GM12875 (cell line): Measurements from ENCODE around the gene DRC7.

ENCODE experiments used
- H3K4me3 ChIP-seq: one replicate; pipeline ENCODE4 v1.5.1; 2011; ENCODE audit warnings: low read depth, low read length, control low read depth
- CTCF ChIP-seq: IDR thresholded peaks from 2 replicates; pipeline ENCODE4 v1.5.1; 2011; ENCODE audit warnings: low read depth, mild to moderate bottlenecking, control low read depth, inconsistent platforms, low read length, moderate library complexity, borderline replicate concordance; ENCODE audit not compliant: insufficient read depth

DRC7 gene

GRCh38 chr16:57721356-57722209 lies 27.0 kb downstream of the DRC7 start:
- H3K4me3 ChIP-seq: no peak overlapping the region
- no peak for TF ChIP-seq CTCF

- H3K4me3 ChIP-seq: no peak overlapping the region
- no peak for TF ChIP-seq CTCF
Measured at GRCh38 chr16:57722210-57722499, 27.5 kb downstream of the DRC7 start.

- no peak for TF ChIP-seq CTCF
- H3K4me3 ChIP-seq: no peak overlapping the region
Measured at GRCh38 chr16:57722651-57723050, 28.0 kb downstream of the DRC7 start.

- TF ChIP-seq CTCF: no peak
- no peak overlapping the region for H3K4me3 ChIP-seq
Measured at GRCh38 chr16:57723170-57723569, 28.6 kb downstream of the DRC7 start.

- TF ChIP-seq CTCF: no peak
- H3K4me3 ChIP-seq: no peak overlapping the region
Measured at GRCh38 chr16:57724531-57724930, 29.9 kb downstream of the DRC7 start.

- no peak for TF ChIP-seq CTCF
- no peak overlapping the region for H3K4me3 ChIP-seq
Measured at GRCh38 chr16:57725151-57725550, 30.5 kb downstream of the DRC7 start.

- no peak for TF ChIP-seq CTCF
Measured at GRCh38 chr16:57725554-57725953, 30.9 kb downstream of the DRC7 start.

More at GRCh38 chr16:57725554-57725953, 30.9 kb downstream of the DRC7 start:
- H3K4me3 ChIP-seq: no peak overlapping the region
